ENCODE measurements around the gene RCOR3.
"Not testable (repeated sequence)": the region's sequence is repeated elsewhere in the genome, so short reads cannot be mapped to it uniquely, and the experiment has no call there.

The RCOR3 gene

DNA sequence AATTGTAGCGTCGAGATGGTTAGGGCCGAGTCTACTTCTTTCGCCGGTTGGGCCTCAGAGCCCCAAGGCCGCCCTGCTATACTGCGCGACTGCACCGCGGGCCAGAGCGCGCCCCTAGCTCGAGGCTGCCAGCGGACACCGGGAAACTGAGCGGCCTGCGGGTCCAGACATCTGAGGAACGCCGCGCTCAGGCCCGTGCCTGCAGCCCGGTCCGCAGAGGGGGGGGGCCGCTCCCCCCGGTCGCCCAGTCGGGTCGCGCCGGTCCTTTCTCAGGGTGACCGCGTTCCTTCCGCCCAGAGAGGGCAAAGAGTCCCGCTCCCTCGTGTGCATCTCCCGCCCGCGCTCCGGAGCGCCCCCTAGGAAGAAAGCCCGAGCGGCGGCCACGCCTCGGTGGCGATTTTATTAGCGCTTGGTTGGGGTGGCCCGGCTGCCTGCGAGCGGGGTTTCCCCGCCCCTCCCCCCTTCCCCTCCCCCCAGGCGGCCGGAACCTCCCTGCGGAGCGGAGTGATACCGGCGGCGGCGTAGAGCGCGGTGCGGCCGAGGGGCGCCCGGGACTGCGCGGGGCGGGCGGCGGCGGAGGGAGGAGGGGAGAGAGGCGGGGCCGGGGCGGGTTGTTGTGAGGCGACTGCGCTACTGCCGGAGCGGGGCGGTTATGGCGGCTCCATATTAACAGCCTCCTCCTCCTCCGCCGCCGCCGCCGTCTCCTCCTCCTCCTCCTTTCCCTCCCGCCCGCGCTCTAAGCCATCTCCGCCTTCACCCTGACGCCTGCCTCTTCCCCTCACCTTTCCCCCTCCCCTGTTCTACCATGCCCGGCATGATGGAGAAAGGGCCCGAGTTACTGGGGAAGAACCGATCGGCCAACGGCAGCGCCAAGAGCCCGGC is at the start of gene RCOR3:
TSS of gene RCOR3 (plus strand) at position 611 of the 882 bp plus-strand sequence. CDS start at position 806, 195 bp downstream.
- DNase-seq (ENCODE audit: low read depth) = no peak

DNA sequence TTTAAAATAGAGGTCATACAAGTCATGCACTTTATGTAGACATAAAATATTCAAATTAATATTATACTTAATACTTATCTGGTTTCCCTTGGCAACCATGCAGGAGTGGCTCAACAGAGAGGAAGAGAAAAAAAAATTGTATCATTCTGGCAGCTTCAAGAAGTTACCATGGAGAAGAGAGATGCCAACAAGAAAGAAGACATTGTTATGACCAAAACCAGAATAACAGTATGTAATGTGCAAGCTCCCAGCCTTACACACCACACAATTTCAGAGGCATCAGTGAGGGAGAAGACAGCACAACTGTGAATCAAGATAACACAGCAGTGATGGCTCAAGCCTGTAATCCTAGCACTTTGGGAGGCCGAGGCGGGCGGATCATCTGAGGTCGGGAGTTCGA is 49.1 kb upstream of the RCOR3 start:
- no peak for DNase-seq (ENCODE audit: low read depth)

DNA sequence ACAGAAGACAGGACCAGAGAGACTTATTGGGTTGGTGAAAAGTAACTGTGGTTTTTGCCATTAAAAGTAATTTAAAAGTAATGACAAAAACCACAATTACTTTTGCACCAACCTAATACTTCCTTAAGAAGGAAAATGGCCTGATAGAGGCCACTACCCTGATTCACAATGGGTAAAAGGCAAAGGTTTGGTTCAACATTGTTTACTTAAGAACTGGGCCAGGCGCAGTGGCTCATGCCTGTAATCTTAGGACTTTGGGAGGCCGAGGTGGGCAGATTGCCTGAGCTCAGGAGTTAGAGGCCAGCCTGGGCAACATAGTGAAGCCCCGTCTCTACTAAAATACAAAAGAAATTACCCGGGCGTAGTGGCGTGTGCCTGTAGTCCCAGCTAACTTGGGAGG is 48.2 kb upstream of the RCOR3 start:
- DNase-seq (ENCODE audit: low read depth) = no peak

DNA sequence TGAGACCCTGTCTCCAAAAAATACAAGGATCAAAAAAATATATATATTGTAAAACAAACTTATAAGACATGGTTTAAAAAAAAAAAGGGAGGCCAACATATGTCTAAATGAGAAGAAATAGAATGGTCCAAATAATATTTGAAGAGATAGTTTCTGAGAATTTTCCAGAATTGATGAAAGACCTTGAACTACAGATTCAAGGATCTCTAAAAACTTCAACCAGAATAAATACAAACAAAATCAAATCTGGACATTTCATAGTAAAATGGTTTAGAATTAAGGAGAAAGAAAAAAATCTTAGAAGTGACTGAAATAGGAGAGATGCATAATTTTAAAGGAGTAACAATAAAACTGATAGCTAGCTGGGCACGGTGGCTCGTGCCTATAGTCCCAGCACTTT is 45.5 kb upstream of the RCOR3 start:
- DNase-seq (ENCODE audit: low read depth) = no peak

DNA sequence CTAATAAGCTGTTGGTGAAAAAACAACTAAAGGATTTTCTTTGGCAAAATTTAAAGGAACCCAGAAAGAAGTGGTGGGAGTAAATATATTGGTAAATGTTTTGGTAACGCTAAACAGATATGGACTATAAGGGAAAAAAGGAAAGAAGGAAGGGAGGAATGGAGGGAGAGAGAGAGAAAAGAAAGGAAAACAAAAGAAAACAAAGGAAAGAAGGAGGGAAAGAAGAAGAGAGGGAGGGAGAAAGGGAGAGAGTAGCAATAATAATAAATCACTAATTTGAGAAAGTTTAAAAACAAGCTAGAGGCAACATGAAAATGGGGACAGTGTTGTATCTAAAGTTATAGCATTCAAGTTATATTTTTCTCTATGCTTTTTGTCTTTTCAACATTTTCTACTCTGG is 43.6 kb upstream of the RCOR3 start:
- no peak for DNase-seq (ENCODE audit: low read depth)

DNA sequence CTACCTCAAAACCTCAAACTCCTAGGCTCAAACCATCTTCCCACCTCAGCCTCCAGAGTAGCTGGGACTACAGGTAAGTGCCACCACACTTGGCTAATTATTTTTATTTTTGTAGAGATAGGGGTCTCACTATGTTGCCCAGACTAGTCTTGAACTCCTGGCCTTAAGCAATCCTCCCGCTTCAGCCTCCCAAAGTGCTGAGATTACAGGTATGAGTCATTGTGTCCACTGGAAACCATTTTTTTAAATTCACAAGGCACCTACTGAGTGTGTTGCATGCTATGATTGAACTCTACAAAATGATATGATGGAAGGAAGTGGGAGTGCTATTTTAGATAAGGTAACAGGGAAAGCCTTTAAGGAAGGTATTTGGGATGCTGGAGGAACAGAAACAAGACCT is 41.8 kb upstream of the RCOR3 start:
- DNase-seq (ENCODE audit: low read depth) = no peak

DNA sequence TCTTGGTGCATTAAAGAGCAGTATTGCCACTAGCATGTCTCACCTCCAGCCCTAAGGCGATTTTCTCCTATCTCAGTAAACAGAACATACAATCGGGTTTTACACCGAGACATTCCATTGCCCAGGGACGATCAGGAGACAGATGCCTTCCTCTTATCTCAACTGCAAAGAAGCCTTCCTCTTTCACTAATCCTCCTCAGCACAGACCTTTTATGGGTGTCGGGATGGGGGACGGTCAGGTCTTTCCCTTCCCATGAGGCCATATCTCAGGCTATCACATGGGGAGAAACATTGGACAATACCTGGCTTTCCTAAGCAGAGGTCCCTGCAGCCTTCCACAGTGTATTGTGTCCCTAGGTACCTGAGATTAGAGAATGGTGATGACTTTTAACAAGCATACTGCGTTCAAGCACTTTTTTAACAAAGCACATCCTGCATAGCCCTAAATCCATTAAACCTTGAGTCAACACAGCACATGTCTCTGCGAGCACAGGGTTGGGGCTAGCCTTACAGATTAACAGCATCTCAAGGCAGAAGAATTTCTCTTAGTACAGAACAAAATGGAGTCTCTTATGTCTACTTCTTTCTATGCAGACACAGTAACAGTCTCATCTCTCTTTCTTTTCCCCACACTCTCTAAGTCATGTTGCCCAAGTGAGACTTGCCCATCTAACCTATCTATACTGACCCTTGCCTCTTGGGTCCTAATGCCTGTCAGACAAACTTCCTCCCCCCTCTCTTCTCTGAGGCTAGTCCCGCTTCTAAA is 36.5 kb upstream of the RCOR3 start:
- not testable (repeated sequence) for DNase-seq (ENCODE audit: low read depth)

DNA sequence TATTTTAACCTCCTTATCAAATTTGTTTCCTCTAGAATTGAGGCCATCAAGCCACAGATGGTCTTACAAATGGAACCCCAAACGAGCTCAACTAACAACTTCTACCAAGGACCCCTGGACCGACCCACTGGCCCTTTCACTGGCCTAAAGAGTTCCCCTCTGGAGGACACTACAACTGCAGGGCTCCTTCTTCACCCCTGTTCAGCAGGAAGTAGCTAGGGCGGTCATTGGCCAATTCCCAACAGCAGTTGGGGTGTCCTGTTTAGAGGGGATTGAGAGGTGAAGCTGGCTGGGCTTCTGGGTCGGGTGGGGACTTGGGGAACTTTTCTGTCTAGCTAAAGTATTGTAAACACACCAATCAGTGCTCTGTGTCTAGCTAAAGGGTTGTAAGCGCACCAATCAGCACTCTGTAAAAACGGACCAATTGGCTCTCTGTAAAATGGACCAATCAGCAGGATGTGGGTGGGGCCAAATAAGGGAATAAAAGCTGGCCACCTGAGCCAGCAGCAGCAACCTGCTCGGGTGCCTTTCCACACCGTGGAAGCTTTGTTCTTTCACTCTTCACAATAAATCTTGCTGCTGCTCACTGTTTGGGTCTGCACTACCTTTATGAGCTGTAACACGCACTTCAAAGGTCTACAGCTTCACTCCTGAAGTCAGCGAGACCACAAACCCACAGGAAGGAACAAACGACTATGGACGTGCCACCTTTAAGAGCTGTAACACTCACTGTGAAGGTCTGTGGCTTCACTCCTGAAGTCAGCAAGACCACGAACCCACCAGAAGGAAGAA is 30.4 kb upstream of the RCOR3 start:
- DNase-seq (ENCODE audit: low read depth) = not testable (repeated sequence)

DNA sequence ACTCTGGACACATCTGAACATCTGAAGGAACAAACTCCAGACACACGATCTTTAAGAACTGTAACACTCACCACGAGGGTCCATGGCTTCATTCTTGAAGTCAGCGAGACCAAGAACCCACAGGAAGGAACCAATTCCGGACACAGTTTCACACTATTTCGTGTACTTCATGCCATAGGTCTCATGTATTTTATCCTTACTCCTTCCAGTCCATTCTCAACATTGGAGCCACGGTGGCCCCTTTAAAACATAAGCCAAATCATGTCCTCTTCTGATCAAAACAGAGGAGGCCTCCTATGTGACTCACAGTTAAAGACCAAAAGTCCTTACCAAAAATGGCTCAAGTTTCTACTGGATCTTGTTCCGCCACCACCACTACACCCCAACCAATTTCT is 29.8 kb upstream of the RCOR3 start:
- DNase-seq (ENCODE audit: low read depth) = no peak

DNA sequence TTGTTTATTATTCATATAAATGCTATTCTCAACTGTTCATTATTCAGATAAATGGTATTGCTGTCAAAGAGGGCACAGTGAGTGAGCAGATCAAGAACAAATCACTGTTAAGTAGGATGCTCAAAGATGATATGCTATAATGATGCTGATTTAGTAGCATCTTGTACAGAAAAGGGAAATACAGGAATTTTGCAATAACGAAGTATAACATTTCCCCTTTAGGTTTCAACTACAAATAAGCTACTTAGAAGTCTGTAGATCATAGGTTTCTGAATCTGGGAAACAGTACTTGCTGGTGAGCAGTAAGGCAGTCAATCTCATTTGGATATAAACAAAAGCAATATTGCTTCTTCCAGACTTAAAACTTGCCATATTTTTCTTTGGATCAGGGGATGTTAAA is 27.3 kb upstream of the RCOR3 start:
- no peak for DNase-seq (ENCODE audit: low read depth)

DNA sequence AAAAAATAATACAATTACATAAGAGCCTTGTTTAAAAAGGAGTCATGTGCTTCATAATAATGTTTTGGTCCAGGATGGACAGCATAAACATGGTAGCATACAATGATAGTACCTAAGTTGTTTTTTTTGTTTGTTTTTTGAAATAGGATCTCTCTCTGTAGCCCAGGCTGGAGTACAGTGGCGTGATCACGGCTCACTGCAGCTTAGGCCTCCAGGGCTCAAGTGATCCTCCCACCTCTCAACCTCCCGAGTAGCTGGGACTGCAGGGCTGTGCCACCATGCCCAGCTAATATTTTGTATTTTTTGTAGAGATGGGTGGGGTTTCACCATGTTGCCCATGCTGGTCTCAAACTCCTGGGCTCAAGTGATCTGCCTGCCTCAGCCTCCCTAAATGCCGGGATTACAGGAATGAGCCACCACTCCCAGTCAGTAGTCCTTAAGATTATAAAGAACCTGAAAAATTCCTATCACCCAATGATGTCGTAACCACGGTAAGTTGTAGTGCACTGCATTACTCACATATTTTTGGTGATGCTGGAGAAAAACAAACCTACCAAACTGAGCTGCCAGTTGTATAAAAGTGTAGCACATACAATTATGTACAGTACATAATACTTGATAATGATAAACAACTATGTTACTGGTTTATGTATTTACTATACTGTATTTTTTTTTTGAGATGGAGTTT is 22.4 kb upstream of the RCOR3 start:
- DNase-seq (ENCODE audit: low read depth) = no peak

DNA sequence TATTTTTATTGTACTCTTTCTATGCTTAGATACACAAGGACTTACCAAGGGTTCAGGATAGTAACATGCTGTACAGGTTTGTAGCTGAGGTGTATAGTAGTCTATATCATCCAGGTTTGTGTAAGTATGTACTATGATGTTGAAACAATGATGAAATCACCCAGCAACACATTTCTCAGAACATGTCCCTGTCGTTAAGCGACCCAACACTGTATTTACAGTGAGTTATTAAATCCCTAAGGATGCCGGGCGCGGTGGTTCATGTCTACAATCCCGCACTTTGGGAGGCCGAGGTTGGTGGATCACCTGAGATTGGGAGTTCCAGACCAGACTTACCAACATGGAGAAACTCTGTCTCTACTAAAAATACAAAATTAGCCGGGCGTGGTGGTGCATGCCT is 21.6 kb upstream of the RCOR3 start:
- no peak for DNase-seq (ENCODE audit: low read depth)

DNA sequence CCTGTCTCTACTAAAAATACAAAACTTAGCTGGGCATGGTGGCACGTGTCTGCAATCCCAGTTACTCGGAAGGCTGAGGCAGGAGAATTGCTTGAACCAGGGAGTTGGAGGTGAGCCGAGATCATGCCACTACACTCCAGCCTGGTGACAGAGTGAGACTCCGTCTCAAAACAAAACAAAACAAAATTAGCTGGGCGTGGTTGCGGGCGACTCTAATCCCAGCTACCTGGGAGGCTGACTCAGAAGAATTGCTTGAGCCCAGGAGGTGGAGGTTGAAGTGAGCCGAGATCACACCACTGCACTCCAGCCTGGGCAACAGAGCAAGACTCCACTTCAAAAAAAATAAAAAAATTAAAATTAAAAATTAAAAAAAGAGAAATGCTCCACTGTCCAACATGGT is 18.6 kb upstream of the RCOR3 start:
- not testable (repeated sequence) for DNase-seq (ENCODE audit: low read depth)

DNA sequence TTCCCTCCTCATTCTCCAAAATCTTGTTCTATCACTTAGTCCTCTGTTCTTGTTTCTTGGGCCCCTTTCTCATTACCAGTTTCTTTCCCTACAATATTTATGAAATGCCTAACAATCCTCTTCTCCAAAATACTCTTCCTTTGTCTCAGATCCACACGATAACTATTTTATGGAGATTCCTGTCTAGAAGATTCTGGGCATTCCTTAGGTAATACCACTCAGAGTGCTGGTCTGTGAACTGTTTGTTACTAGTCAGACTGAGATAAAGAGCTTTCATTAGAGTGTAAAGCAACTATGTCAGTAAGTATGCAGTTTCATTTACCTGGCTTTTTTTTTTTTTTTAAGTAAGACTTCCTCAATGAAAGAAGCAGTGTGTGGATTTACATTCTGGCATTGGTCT is 18.1 kb upstream of the RCOR3 start:
- DNase-seq (ENCODE audit: low read depth) = no peak

DNA sequence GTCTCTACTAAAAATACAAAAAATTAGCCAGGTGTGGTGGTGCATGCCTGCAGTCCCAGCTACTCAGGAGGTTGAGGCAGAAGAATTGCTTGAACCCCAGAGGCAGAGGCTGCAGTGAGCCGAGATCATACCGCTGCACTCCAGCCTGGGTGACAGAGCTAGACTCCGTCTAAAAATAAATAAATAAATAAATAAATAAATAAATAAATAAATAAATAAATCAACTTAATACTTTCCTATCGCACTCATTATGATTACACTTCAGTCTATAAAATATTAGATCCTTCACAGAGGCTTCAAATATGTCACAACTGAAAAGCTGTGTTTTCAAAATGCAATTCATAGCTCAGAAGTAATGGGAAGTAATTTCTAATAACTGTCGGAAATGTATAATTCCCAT is 15.5 kb upstream of the RCOR3 start:
- DNase-seq (ENCODE audit: low read depth) = not testable (repeated sequence)

DNA sequence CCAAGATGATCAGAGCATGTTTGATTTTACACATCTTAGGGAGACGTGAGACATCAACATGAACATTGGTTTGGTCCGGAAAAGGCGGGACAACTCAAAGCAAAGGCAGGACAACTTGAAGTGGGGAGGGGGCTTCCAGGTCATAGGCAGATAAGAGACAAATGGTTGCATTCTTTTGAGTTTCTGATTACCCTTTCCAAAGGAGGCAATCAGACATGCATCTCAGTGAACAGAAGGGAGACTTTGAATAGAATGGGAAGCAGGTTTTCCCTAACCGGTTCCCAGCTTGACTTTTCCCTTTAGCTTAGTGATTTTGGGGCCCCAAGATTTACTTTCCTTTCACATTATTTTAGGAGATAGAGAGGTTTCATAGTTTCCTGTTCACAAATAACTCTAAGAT is 12.6 kb upstream of the RCOR3 start:
- DNase-seq (ENCODE audit: low read depth) = not testable (repeated sequence)

DNA sequence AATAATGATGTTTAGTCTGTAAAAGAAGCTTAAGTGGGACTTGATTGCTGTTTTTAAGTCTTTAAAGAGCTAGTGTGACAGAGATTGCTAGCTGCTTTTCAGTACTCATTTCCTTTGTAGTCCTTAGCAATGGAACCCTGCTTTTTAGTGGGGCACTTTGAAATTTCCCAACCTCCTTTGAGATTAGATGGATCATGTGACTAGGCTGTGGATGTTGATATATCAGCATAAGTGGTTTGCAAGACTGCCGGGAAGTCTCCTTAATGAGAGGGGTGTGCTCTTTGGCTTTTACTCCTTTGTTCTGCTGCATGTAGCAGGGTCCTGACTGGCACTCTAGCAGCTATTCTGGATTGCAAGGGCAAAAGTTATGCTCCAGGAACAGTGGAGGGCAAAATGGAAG is 11.2 kb upstream of the RCOR3 start:
- no peak for DNase-seq (ENCODE audit: low read depth)

DNA sequence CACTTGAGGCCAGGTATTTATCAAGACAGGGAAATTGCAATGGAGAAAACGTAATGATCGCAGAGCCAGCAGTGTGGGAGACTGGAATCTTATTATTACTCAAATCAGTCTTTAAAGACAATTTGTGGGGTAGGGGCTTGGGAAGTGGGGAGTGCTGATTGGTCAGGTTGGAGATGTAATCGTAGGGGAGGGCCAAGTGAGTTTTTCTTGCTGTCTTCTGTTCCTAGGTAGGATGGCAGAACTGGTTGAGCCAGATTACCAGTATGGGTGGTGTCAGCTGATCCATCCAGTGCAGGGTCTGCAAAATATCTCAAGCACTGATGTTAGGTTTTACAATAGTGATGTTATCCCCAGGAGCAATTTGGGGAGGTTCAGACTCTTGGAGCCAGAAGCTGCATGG is 9.6 kb upstream of the RCOR3 start:
- DNase-seq (ENCODE audit: low read depth) = not testable (repeated sequence)

DNA sequence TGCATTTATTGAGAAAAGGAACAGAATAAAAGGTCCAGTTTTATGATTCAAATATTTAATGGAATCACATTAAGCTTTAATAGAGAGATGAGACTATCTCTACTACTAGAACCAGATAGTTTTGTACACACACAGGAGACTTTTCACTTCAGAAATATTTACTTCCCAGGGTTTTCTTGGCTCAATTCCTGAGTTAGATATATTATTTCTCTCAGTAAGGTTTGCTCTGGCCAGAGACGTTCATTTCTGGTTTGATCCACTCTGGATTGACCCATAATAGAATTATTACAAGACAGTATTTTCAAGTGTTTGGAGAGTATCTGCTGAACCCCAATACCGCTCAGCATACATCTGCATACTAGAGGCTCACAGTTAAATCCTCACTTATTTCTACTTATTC is 1.3 kb upstream of the RCOR3 start:
- DNase-seq (ENCODE audit: low read depth) = no peak

DNA sequence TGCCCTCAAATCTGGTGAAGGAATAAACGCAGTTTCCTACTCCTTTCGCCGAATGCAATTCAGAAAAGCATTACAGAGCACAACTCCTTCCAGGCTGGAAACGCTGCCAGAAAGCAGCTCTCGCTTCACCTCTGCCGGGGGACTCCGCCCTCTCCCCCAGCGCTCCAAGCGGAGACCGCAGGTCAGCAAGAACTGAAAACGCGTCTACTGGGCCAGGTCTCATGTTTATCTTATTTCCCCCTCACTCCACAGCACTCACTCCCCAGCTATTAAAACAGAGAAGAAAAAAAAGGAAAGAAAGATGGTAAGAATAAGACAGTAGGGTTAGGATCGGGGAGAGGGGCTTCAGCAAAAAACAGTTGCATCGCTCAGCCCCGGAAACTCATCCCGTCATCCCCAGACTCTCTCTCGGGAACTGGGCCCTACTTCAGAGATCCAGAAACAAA is 833 bp upstream of the RCOR3 start:
- no peak for DNase-seq (ENCODE audit: low read depth)

DNA sequence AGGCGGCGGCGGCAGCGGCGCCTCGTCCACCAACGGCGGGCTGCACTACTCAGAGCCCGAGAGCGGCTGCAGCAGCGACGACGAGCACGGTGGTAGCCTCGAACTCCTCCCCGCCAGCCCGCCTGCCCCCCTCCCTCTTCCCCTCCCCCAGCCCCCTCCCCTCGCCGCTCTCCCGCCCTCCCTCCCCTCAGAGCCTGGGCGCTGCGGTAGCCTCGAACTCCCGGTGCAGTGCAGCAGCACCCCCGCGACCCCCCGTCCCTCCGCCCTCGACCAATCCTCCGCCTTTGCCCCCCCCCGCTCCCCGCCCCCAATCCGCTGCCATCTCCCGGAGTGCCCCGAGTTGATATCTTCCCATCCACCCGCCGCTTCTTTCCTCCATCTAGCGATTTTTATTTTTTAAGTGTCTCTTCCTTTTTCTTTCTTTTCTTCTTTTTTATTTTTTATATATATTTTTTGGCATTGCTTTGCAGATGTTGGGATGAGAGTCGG is 516 bp downstream of the RCOR3 start:
- no peak for DNase-seq (ENCODE audit: low read depth)

Measured in non-pigmented ciliary epithelial cell (primary cell).